Stimulated activated CD4-positive, alpha-beta T cell treated with anti-CD3 and anti-CD28 coated beads, Interleukin-2, amount 100 ng/mL, for 48 hours (primary cell): ENCODE results near the gene WDR11.

Experiments
- DNase-seq, 2 donors: peaks; one replicate each; pipeline ENCODE4 v3.0.0-alpha.2; 2020

Gene WDR11

DNA sequence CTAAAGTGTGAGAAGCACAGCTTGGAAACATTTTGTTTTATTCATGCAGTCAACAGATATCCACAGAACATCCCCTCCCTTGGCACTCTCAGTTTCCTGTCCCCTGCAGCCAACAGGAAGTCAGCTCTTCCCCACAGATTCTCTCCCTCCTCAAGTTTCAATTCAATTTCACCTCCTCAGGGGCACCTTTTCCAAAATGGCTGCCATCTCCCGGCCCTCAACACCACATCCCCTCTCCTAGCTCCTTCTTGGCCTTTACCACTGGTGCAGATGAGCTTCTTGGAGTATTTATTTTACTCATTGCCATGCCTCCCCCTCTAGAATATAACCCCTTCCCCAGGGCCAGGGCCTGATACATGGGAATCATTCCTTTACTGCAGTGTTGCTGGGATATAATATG, 94.0 kb downstream of the WDR11 start:
- DNase-seq = no peak

DNA sequence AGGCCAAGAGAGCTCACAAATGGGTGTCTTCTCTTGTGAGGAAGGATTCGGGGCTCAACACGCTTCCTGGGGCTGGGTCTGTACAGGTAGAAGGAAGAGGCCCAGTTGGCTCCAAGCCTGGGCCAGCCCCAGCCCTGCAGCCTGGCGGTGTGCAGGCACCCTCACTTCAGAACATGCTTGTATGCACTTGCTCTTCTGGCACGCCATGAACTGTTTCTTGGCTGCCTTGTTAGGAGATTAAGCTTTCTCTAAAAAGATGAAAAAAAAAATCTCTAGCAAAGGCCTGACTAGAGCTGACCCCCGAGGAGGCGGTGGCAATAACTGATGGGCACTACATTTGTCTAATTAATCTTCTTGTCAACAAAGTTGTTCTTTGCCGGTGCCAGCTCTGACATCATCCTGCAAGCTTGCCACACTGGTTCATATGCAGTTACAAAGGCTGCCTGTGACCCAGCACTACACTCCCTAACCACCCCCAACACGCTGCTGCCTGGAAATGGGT, 94.7 kb downstream of the WDR11 start:
- no peak for DNase-seq

- no peak for DNase-seq
Measured at GRCh38 chr10:120946497-120946896, 95.3 kb downstream of the WDR11 start.

GRCh38 chr10:120948889-120949608, 97.9 kb downstream of the WDR11 start:
- peak; percentile 62 to 69 for DNase-seq

DNA sequence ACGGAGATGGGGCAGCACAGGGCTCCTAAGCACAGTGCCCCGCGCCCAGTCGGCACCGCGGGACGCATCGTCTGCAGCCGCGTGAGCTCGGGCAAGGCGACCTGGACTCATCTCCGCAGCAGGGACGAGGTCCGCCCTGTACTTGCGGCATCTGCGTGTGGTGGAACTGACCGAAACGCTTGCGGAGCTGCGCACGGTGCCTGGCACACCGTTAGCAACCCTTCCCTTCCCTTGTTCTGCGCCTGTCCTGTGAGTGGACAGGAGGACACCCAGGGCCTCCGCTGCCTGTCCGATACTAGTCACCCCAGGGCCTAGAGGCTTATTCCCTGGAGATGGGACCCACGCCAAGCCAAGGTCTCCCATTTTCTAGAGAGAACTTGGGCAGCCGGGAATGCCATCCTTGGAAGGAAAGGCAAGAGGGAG, 98.5 kb downstream of the WDR11 start:
- DNase-seq = no peak

GRCh38 chr10:120950051-120950561, 98.9 kb downstream of the WDR11 start:
- no peak for DNase-seq

- no peak for DNase-seq
Measured at GRCh38 chr10:120951288-120951687, 100.1 kb downstream of the WDR11 start.

DNA sequence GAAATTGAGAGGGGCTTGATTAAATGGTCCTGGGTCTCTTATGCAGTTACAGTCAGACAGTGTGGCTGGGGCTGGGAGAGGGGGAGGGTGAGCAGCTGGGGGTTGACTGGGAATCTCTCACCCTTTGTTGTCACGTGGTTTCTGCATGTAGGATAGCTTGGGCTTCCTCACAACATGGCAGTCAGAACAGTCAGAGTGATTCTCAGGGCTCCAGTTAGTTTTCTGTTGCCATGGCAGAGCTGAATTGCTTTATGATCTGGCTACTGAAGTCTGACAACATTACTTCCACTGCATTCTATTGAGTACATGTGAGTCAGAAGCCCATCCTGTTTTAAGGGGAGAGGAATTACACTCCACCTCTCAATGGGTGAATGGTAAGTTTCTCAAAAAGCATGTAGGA, 102.7 kb downstream of the WDR11 start:
- DNase-seq = no peak
